Activated CD4-positive, CD25-positive, alpha-beta regulatory T cell (primary cell): ENCODE data around the gene INIP.

Source experiments
- DNase-seq, 4 experiments: peaks; one replicate each; lab custom pipeline; 2025; lab: John Stamatoyannopoulos, UW

Gene INIP

GRCh38 chr9:112670991-112671625, 46.8 kb downstream of the INIP start:
- DNase-seq = no peak

GRCh38 chr9:112669326-112669725, 48.6 kb downstream of the INIP start:
- DNase-seq = no peak

GRCh38 chr9:112665347-112665746, 52.6 kb downstream of the INIP start:
- no peak for DNase-seq

- no peak for DNase-seq
These were observed 53.4 kb downstream of the INIP start for GRCh38 chr9:112664531-112664930.

GRCh38 chr9:112663681-112664080, 54.2 kb downstream of the INIP start:
- DNase-seq = no peak

- no peak for DNase-seq
These were observed 58.0 kb downstream of the INIP start for GRCh38 chr9:112659906-112660305.

- DNase-seq = no peak
These were observed 62.2 kb downstream of the INIP start for GRCh38 chr9:112655668-112656067.

GRCh38 chr9:112654282-112654681, 63.6 kb downstream of the INIP start:
- DNase-seq = no peak

GRCh38 chr9:112648624-112649023, 69.3 kb downstream of the INIP start:
- DNase-seq = no peak

GRCh38 chr9:112647596-112647995, 70.3 kb downstream of the INIP start:
- DNase-seq = no peak

- DNase-seq = no peak
These were observed 75.8 kb downstream of the INIP start for GRCh38 chr9:112642126-112642525.

GRCh38 chr9:112640311-112640710, 77.6 kb downstream of the INIP start:
- no peak for DNase-seq
